AG04449 (cell line): ENCODE measurements around the gene CST4.
"Not testable (repeated sequence)": the region's sequence is repeated elsewhere in the genome, so short reads cannot be mapped to it uniquely, and the experiment has no call there.

ENCODE experiments used
- CTCF ChIA-PET: fragments of 350-600 bp; formaldehyde crosslinking; extraction: SDS; loops from one replicate; lab custom pipeline; 2021; ENCODE audit warnings: antibody characterized with exemption; lab: Yijun Ruan, JAX
- POLR2A ChIA-PET: fragments of 400-600, 350-600 bp; formaldehyde crosslinking; extraction: SDS; loops from one replicate; lab custom pipeline; 2020; ENCODE audit warnings: antibody characterized with exemption, inconsistent platforms; lab: Yijun Ruan, JAX
- DNase-seq: peaks from one replicate; pipeline ENCODE4 v3.0.0-alpha.2; 2010; ENCODE audit warnings: low read depth, low spot score
- H3K4me3 ChIP-seq: 2 replicates; pipeline ENCODE4 v1.5.1; 2011; ENCODE audit warnings: low read depth, mild to moderate bottlenecking, control low read depth, low read length
- TF ChIP-seq, protein P1 (sequence below): IDR thresholded peaks from one replicate; pipeline ENCODE4 v1.5.1; 2011; ENCODE audit warnings: mild to moderate bottlenecking, moderate library complexity, low read length, control low read depth, inconsistent platforms; ENCODE audit not compliant: insufficient read depth; ENCODE audit errors: missing control alignments

Gene CST4

DNA sequence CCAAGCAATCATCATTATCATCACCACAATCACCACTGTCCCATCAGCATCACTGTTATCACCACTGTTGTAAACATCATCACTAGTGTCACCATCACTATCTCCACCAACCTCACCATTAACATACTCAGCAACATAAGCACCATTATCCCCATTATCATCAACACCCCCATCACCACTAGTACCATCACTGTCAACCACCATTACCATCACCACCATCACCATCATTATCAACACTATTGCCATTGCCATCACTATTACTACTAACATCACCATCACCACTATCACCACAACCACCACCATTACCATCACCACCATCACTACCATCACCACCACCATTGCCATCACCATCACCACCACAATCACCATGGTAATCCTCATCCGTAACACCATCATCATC is 19.5 kb downstream of the CST4 start:
- ChIA-PET CTCF (interaction anchor here (0.9 to 3.3 kb wide), 7 partner anchors 12 to 228 kb away, joined by 3 to 24 read pairs (median 3); no protein-coding TSS in a partner anchor), POLR2A (no interaction called here)
- TF ChIP-seq, protein P1, sequence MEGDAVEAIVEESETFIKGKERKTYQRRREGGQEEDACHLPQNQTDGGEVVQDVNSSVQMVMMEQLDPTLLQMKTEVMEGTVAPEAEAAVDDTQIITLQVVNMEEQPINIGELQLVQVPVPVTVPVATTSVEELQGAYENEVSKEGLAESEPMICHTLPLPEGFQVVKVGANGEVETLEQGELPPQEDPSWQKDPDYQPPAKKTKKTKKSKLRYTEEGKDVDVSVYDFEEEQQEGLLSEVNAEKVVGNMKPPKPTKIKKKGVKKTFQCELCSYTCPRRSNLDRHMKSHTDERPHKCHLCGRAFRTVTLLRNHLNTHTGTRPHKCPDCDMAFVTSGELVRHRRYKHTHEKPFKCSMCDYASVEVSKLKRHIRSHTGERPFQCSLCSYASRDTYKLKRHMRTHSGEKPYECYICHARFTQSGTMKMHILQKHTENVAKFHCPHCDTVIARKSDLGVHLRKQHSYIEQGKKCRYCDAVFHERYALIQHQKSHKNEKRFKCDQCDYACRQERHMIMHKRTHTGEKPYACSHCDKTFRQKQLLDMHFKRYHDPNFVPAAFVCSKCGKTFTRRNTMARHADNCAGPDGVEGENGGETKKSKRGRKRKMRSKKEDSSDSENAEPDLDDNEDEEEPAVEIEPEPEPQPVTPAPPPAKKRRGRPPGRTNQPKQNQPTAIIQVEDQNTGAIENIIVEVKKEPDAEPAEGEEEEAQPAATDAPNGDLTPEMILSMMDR, result no peak
- H3K4me3 ChIP-seq, result no peak overlapping the region
- no peak for DNase-seq

DNA sequence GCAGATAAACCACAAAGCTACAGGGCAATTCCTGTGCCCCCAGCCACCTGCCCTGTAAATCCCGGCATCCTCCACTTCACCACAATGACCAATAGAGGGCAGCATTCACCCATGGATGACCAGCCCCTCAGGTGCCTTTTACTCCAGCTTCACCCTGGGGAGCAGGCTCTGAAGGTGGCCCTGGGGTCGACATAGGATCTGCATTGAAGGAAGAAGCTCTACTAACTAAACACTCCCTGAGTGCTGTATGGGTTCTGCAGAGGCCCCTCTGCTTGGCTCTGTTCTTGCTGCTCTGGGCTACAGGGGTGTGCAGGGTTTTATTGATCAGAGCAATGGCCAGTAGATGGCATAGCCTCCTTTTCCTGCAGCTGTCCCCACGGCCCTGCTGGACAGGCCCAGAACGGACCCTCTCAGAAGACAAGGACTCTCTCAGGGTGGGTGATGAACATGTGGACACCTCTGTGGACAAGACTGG is 20.3 kb downstream of the CST4 start:
- no peak overlapping the region for H3K4me3 ChIP-seq
- TF ChIP-seq, protein P1, result peak; percentile 77
- ChIA-PET CTCF (interaction anchor here (0.8 to 3.3 kb wide), 13 partner anchors 11 to 1250 kb away, joined by 3 to 24 read pairs (median 3); no protein-coding TSS in a partner anchor), POLR2A (no interaction called here)
- DNase-seq, result no peak

- ChIA-PET CTCF (interaction anchor here (0.8 to 3.3 kb wide), 7 partner anchors 10 to 226 kb away, joined by 3 to 24 read pairs (median 4); no protein-coding TSS in a partner anchor), POLR2A (no interaction called here)
- TF ChIP-seq, protein P1, result no peak
- DNase-seq, result no peak
- no peak overlapping the region for H3K4me3 ChIP-seq
Observed at GRCh38 chr20:23667666-23668065, 21.2 kb downstream of the CST4 start.

- CTCF ChIA-PET, result interaction anchor here (2.0 to 3.3 kb wide), 2 partner anchors 9 to 225 kb away, joined by 7 to 24 read pairs; no protein-coding TSS in a partner anchor
Observed at GRCh38 chr20:23666698-23667097, 22.1 kb downstream of the CST4 start.

DNA sequence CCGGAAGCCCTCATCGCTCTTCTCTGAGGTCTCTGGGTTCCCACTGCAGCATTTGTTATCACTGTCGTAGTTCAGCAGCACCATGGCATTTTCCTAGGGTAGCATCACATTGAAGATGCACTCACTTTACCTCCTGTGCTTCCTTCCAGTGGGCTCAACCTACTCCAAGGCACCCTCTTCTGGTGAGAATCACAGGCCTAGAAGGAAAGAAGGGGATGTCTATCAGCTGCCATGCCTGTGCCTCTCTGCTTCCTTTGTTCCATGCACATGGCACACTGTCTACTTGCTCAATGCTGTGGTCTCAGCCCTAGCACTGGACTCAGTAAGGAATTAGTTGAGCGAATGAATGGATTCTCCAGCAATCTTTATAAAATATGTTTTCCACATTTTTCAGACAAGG is 22.6 kb downstream of the CST4 start:
- ChIA-PET POLR2A (no interaction called here), CTCF (interaction anchor here (2.0 to 3.3 kb wide), 2 partner anchors 9 to 224 kb away, joined by 7 to 24 read pairs; no protein-coding TSS in a partner anchor)
- no peak overlapping the region for H3K4me3 ChIP-seq
- no peak for DNase-seq
- TF ChIP-seq, protein P1, result peak; percentile 21

More at GRCh38 chr20:23666698-23667097, 22.1 kb downstream of the CST4 start:
- POLR2A ChIA-PET, result no interaction called here
- no peak for DNase-seq
- TF ChIP-seq, protein P1, result no peak
- H3K4me3 ChIP-seq, result no peak overlapping the region

- ChIA-PET POLR2A (no interaction called here), CTCF (no interaction called here)
- DNase-seq, result no peak
- H3K4me3 ChIP-seq, result no peak overlapping the region
- TF ChIP-seq, protein P1, result no peak
Observed at GRCh38 chr20:23664954-23665353, 23.9 kb downstream of the CST4 start.

DNA sequence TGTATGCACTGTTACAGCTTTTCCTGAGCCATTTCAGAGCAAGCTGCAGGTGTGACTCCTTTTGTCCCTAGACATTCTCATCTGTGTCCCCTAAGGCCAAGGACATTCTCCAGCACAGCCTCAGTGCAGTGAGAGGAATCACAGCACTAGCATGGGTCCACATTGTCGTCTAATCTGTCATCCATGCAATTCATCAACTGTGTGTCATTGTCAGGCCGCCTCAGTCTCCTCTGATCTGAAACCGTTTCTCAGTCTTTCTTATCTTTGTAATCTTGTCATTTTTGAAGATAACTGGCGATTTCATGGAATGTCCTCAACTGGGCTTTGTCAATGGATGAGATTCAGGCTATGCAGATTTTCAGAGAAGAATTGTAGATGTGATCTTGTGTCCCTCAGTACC is 24.8 kb downstream of the CST4 start:
- H3K4me3 ChIP-seq, CTCF ChIA-PET, DNase-seq, POLR2A ChIA-PET: not testable (repeated sequence)
